ENCODE results near the gene UMAD1.

UMAD1 gene

GRCh38 chr7:7640221-7641128 lies at the start of gene UMAD1:
Gene UMAD1 (plus strand): TSS chr7:7640752. CDS start chr7:7673372, 32,620 bp downstream.
- H3K4me3 ChIP-seq (ENCODE audit: low read depth, low read length) = peak within 1 kb of the TSS; percentile 78
- no peak for TF ChIP-seq CTCF (conservative IDR thresholded peaks at IDR 0.05; ENCODE audit: low read depth, low read length)
- DNase-seq (ENCODE audit: low read depth) = peak; percentile 99

GRCh38 chr7:7595451-7595850 lies 45.1 kb upstream of the UMAD1 start:
- DNase-seq (ENCODE audit: low read depth) = peak; percentile 60
- no peak overlapping the region for H3K4me3 ChIP-seq (ENCODE audit: low read depth, low read length)
- peak; percentile 38 for TF ChIP-seq CTCF (conservative IDR thresholded peaks at IDR 0.05; ENCODE audit: low read depth, low read length)

GRCh38 chr7:7596176-7596575 lies 44.4 kb upstream of the UMAD1 start:
- DNase-seq (ENCODE audit: low read depth) = no peak
- no peak overlapping the region for H3K4me3 ChIP-seq (ENCODE audit: low read depth, low read length)
- TF ChIP-seq CTCF (conservative IDR thresholded peaks at IDR 0.05; ENCODE audit: low read depth, low read length) = no peak

- no peak for DNase-seq (ENCODE audit: low read depth)
- no peak overlapping the region for H3K4me3 ChIP-seq (ENCODE audit: low read depth, low read length)
- TF ChIP-seq CTCF (conservative IDR thresholded peaks at IDR 0.05; ENCODE audit: low read depth, low read length) = no peak
Measured at GRCh38 chr7:7607010-7607409, 33.5 kb upstream of the UMAD1 start.

- no peak for TF ChIP-seq CTCF (conservative IDR thresholded peaks at IDR 0.05; ENCODE audit: low read depth, low read length)
- no peak overlapping the region for H3K4me3 ChIP-seq (ENCODE audit: low read depth, low read length)
- no peak for DNase-seq (ENCODE audit: low read depth)
Measured at GRCh38 chr7:7609330-7609729, 31.2 kb upstream of the UMAD1 start.

GRCh38 chr7:7612519-7612918 lies 28.0 kb upstream of the UMAD1 start:
- H3K4me3 ChIP-seq (ENCODE audit: low read depth, low read length) = no peak overlapping the region
- no peak for DNase-seq (ENCODE audit: low read depth)
- no peak for TF ChIP-seq CTCF (conservative IDR thresholded peaks at IDR 0.05; ENCODE audit: low read depth, low read length)

- DNase-seq (ENCODE audit: low read depth) = no peak
- TF ChIP-seq CTCF (conservative IDR thresholded peaks at IDR 0.05; ENCODE audit: low read depth, low read length) = no peak
- H3K4me3 ChIP-seq (ENCODE audit: low read depth, low read length) = no peak overlapping the region
Measured at GRCh38 chr7:7613210-7613609, 27.3 kb upstream of the UMAD1 start.

Data from choroid plexus epithelial cell (primary cell).